Neutrophil (primary cell): Measurements from ENCODE around the gene ADGRL3.

ENCODE experiments used
- H3K27ac ChIP-seq: fragments of 200-600 bp; sonication (generic); 2 replicates; pipeline ENCODE4 v1.5.1; 2016; ENCODE audit warnings: mild to moderate bottlenecking, moderate library complexity
- H3K27me3 ChIP-seq: fragments of 200-600 bp; sonication (generic); 2 replicates; pipeline ENCODE4 v1.6.0; 2016; ENCODE audit warnings: mild to moderate bottlenecking
- H3K36me3 ChIP-seq: fragments of 200-600 bp; sonication (generic); 2 replicates; pipeline ENCODE4 v1.5.1; 2017
- H3K4me1 ChIP-seq, 2 experiments: fragments of 200-600 bp in 1 of 2; sonication (generic) in 1 of 2; 1 replicate in 1 of 2; 2 replicates in 1 of 2; pipeline versions ENCODE4 v1.5.1 to v1.6.1; 2013 to 2016; ENCODE audit warnings: low read depth in 1 of 2, low read length in 1 of 2, mild to moderate bottlenecking in 1 of 2, moderate library complexity in 1 of 2; ENCODE audit not compliant: control insufficient read depth in 1 of 2, insufficient read depth in 1 of 2
- H3K4me3 ChIP-seq, 2 experiments: fragments of 200-600 bp in 1 of 2; sonication (generic) in 1 of 2; 1 replicate in 1 of 2; 2 replicates in 1 of 2; pipeline ENCODE4 v1.5.1; 2013 to 2016; ENCODE audit warnings: low read depth in 1 of 2, low read length in 1 of 2, mild to moderate bottlenecking in 1 of 2, moderate library complexity in 1 of 2
- H3K9me3 ChIP-seq: fragments of 200-600 bp; sonication (generic); 2 replicates; pipeline ENCODE4 v1.5.1; 2016
- CTCF ChIP-seq: fragments of 200-600 bp; sonication (generic); IDR thresholded peaks from 2 replicates; pipeline ENCODE4 v1.5.1; 2016; ENCODE audit warnings: antibody characterized with exemption

The ADGRL3 gene

GRCh38 chr4:61320631-61321030 lies 120.5 kb downstream of the ADGRL3 start:
- Histone ChIP-seq H3K36me3 (no peaks in the 10 kb centered on the region), H3K4me3 (no peak overlapping the region), H3K27me3 (no peaks in the 10 kb centered on the region), H3K9me3 (no peaks in the 10 kb centered on the region), H3K27ac (no peak overlapping the region), H3K4me1 (no peaks in the 10 kb centered on the region)
- TF ChIP-seq CTCF: no peak

GRCh38 chr4:61332693-61333092 lies 132.6 kb downstream of the ADGRL3 start:
- Histone ChIP-seq H3K27ac (no peak overlapping the region), H3K9me3 (no peaks in the 10 kb centered on the region), H3K27me3 (no peaks in the 10 kb centered on the region), H3K36me3 (no peaks in the 10 kb centered on the region), H3K4me1 (no peaks in the 10 kb centered on the region), H3K4me3 (no peak overlapping the region)
- no peak for TF ChIP-seq CTCF

- no peak for TF ChIP-seq CTCF
- Histone ChIP-seq H3K9me3 (no peaks in the 10 kb centered on the region), H3K4me1 (no peaks in the 10 kb centered on the region), H3K36me3 (no peaks in the 10 kb centered on the region), H3K27me3 (no peaks in the 10 kb centered on the region), H3K27ac (no peak overlapping the region), H3K4me3 (no peak overlapping the region)
These were observed 133.4 kb downstream of the ADGRL3 start for GRCh38 chr4:61333490-61333889.

- Histone ChIP-seq H3K36me3 (no peaks in the 10 kb centered on the region), H3K27ac (no peak overlapping the region), H3K4me3 (no peak overlapping the region), H3K9me3 (no peaks in the 10 kb centered on the region), H3K27me3 (no peaks in the 10 kb centered on the region), H3K4me1 (no peaks in the 10 kb centered on the region)
- no peak for TF ChIP-seq CTCF
These were observed 135.2 kb downstream of the ADGRL3 start for GRCh38 chr4:61335241-61335763.

DNA sequence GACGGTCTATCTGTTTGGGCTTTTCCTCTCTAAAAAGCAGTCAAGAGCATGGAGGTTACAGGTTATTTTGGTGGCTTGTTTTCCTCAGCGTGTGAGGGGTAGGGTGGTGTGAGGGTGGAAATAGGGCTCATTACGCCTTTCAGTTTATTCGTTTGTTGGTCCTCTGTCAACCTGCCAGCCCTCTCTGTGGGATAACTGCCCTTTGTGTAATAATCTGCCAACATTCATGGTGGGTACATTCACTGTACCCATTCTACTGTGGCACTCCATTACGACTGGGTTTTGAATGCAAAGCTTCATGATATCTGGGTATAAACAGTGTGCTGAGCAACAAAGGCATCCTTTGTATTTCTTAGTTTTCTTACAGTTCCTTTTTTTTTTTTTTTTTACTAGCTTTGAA lies 136.4 kb downstream of the ADGRL3 start:
- Histone ChIP-seq H3K27ac (no peak overlapping the region), H3K9me3 (no peaks in the 10 kb centered on the region), H3K27me3 (no peaks in the 10 kb centered on the region), H3K4me3 (no peak overlapping the region), H3K36me3 (no peaks in the 10 kb centered on the region), H3K4me1 (no peaks in the 10 kb centered on the region)
- no peak for TF ChIP-seq CTCF

DNA sequence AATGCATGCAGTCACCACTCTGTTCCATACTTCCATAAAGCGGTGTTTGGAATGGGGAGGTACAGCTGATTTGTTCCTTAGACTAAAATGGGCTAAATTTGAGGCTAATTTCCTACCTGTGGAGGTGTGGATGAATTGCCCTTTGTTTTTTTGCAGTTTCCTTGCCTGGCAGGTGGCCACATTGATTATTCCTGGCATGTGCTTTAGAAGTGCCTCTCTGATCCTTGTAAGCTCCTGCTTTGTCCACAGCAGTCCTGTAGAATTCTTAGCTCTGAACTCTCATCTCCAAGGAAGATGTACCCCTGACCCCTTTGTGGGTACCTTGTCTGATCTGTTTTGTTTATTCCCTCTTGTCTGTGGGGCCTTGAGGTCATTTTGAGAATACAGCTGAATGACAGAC lies 136.8 kb downstream of the ADGRL3 start:
- no peak overlapping the region for H3K27ac ChIP-seq
- no peak overlapping the region for H3K4me3 ChIP-seq
- TF ChIP-seq CTCF: no peak

More for the DNA sequence above, 136.8 kb downstream of the ADGRL3 start:
- no peaks in the 10 kb centered on the region for H3K27me3 ChIP-seq
- H3K36me3 ChIP-seq: no peaks in the 10 kb centered on the region
- no peaks in the 10 kb centered on the region for H3K4me1 ChIP-seq
- no peaks in the 10 kb centered on the region for H3K9me3 ChIP-seq
